Neural progenitor cell (in vitro differentiated cells): ENCODE results near the gene GPLD1. TPM values are rescaled to one million over a fixed set of nuclear protein-coding genes. Genes with fewer than 3 reads are reported as not detected.

Experiments used
- DNase-seq: peaks from one replicate; pipeline ENCODE4 v3.0.0-alpha.2; 2016; ENCODE audit warnings: low spot score
- H2AFZ ChIP-seq: fragments of 200-600 bp; sonication (generic); replicated peaks from 2 replicates; pipeline ENCODE4 v1.6.1; 2016; ENCODE audit warnings: antibody characterized with exemption
- H3F3A ChIP-seq: fragments of 200-600 bp; sonication (generic); 2 replicates; pipeline ENCODE4 v1.6.1; 2016; ENCODE audit warnings: antibody characterized with exemption, low read depth
- H3K27ac ChIP-seq: fragments of 200-600 bp; sonication (generic); 2 replicates; pipeline ENCODE4 v1.5.1; 2016; ENCODE audit warnings: mild to moderate bottlenecking
- H3K27me3 ChIP-seq: fragments of 200-600 bp; sonication (generic); 2 replicates; pipeline ENCODE4 v1.6.1; 2016; ENCODE audit warnings: mild to moderate bottlenecking, moderate library complexity
- H3K36me3 ChIP-seq: fragments of 200-600 bp; sonication (generic); 2 replicates; pipeline ENCODE4 v1.5.1; 2016
- H3K4me1 ChIP-seq: fragments of 200-600 bp; sonication (generic); 2 replicates; pipeline ENCODE4 v1.6.1; 2016; ENCODE audit warnings: mixed run types
- H3K4me2 ChIP-seq: fragments of 200-600 bp; sonication (generic); 2 replicates; pipeline ENCODE4 v1.6.1; 2016
- H3K4me3 ChIP-seq: fragments of 200-600 bp; sonication (generic); 2 replicates; pipeline ENCODE4 v1.5.1; 2016
- H3K79me2 ChIP-seq: fragments of 200-600 bp; sonication (generic); 2 replicates; pipeline ENCODE4 v1.6.1; 2016; ENCODE audit warnings: low read depth
- H3K9ac ChIP-seq: fragments of 200-600 bp; sonication (generic); 2 replicates; pipeline ENCODE4 v1.6.1; 2016
- H3K9me3 ChIP-seq: fragments of 200-600 bp; sonication (generic); 2 replicates; pipeline ENCODE4 v1.5.1; 2016; ENCODE audit warnings: low read depth
- H4K20me1 ChIP-seq: fragments of 200-600 bp; sonication (generic); 2 replicates; pipeline ENCODE4 v1.6.1; 2016; ENCODE audit warnings: low read depth
- H3K27ac Mint-ChIP-seq: 3 replicates; pipeline ENCODE4 v1.8.0; 2021; ENCODE audit warnings: mixed read lengths
- H3K27me3 Mint-ChIP-seq: 2 replicates; pipeline ENCODE4 v1.8.0; 2022; ENCODE audit warnings: low read depth, mild to moderate bottlenecking, inconsistent platforms, moderate library complexity, mixed read lengths; ENCODE audit not compliant: insufficient read depth
- H3K36me3 Mint-ChIP-seq: 3 replicates; pipeline ENCODE4 v1.8.0; 2021; ENCODE audit warnings: mixed read lengths
- H3K4me1 Mint-ChIP-seq: 3 replicates; pipeline ENCODE4 v1.8.0; 2021; ENCODE audit warnings: mixed read lengths
- H3K4me3 Mint-ChIP-seq: 3 replicates; pipeline ENCODE4 v1.8.0; 2021; ENCODE audit warnings: mild to moderate bottlenecking, moderate library complexity, mixed read lengths
- H3K9me3 Mint-ChIP-seq: 3 replicates; pipeline ENCODE4 v1.8.0; 2020; ENCODE audit warnings: mixed read lengths
- EZH2 ChIP-seq: fragments of 200-600 bp; sonication (generic); IDR thresholded peaks from 2 replicates; pipeline ENCODE4 v1.6.1; 2017; ENCODE audit warnings: antibody characterized with exemption, mild to moderate bottlenecking, moderate library complexity
- EZH2phosphoT487 ChIP-seq: fragments of 200-600 bp; sonication (generic); IDR thresholded peaks from 2 replicates; pipeline ENCODE4 v1.6.1; 2017; ENCODE audit warnings: antibody characterized with exemption
- total RNA-seq: library from RNA; depleted of rRNA; stranded (reverse); fragments of >200 nt; gene quantifications from 2 replicates; pipeline ENCODE4 v1.2.3, GENCODE V29; 2015; ENCODE audit warnings: low replicate concordance
- TF ChIP-seq, protein P1 (sequence below): fragments of 200-600 bp; sonication (generic); IDR thresholded peaks from 2 replicates; pipeline ENCODE4 v1.5.1; 2017; ENCODE audit warnings: antibody characterized with exemption, mild to moderate bottlenecking

GPLD1 gene
- total RNA-seq, 1 donor from 2014 or later, result 8.3 TPM

DNA sequence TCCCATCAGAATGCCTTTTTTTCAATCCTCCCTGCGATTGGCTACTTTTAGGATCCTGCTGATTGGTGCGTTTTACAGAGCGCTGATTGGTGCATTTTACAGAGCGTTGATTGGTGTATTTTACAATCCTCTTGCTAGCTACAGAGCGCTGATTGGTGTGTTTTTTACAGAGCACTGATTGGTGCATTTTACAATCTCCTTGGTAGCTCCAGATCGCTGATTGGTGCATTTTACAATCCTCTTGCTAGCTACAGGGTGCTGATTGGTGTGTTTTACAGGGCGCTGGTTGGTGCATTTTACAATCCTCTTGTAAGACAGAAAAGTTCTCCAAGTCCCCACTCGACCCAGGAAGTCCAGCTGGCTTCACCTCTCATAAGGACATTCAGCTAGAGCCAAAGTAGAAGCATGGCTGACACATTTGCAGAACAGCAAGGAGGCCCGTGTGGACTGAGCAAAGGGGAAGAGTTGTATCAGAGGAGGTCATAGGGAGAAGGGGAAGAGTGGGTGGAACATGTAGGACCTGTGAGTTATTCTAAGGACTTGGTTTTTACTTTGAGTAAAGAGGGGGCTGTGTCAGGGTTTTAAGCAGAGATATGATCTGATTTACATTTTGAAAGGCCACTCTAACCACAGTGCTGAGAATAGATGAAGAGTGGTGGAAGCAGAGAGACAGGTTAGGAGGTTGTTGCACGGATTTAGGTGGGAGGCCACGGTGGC lies 8.0 kb upstream of the GPLD1 start:
- H3F3A ChIP-seq, result peaks cover 34% of the 10 kb centered on the region
- H4K20me1 ChIP-seq, result peaks cover 4% of the 10 kb centered on the region
- H3K36me3 ChIP-seq, result no peaks in the 10 kb centered on the region
- Mint-ChIP-seq H3K27me3 (peaks cover 9% of the 10 kb centered on the region), H3K9me3 (peaks cover 6% of the 10 kb centered on the region), H3K27ac (no peak overlapping the region), H3K36me3 (peaks cover 17% of the 10 kb centered on the region), H3K4me1 (peaks cover 10% of the 10 kb centered on the region), H3K4me3 (no peak overlapping the region)
- no peak overlapping the region for H3K4me2 ChIP-seq
- H3K4me1 ChIP-seq, result no peaks in the 10 kb centered on the region
- TF ChIP-seq EZH2 (no peak), EZH2phosphoT487 (no peak)
- TF ChIP-seq, protein P1, sequence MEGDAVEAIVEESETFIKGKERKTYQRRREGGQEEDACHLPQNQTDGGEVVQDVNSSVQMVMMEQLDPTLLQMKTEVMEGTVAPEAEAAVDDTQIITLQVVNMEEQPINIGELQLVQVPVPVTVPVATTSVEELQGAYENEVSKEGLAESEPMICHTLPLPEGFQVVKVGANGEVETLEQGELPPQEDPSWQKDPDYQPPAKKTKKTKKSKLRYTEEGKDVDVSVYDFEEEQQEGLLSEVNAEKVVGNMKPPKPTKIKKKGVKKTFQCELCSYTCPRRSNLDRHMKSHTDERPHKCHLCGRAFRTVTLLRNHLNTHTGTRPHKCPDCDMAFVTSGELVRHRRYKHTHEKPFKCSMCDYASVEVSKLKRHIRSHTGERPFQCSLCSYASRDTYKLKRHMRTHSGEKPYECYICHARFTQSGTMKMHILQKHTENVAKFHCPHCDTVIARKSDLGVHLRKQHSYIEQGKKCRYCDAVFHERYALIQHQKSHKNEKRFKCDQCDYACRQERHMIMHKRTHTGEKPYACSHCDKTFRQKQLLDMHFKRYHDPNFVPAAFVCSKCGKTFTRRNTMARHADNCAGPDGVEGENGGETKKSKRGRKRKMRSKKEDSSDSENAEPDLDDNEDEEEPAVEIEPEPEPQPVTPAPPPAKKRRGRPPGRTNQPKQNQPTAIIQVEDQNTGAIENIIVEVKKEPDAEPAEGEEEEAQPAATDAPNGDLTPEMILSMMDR, result no peak
- no peak overlapping the region for H3K9ac ChIP-seq
- H3K79me2 ChIP-seq, result no peaks in the 10 kb centered on the region
- no peak overlapping the region for H3K4me3 ChIP-seq
- H3K27ac ChIP-seq, result no peak overlapping the region
- DNase-seq, result no peak
- H2AFZ ChIP-seq, result no peak overlapping the region
- peaks cover 36% of the 10 kb centered on the region for H3K27me3 ChIP-seq
- H3K9me3 ChIP-seq, result no peaks in the 10 kb centered on the region

DNA sequence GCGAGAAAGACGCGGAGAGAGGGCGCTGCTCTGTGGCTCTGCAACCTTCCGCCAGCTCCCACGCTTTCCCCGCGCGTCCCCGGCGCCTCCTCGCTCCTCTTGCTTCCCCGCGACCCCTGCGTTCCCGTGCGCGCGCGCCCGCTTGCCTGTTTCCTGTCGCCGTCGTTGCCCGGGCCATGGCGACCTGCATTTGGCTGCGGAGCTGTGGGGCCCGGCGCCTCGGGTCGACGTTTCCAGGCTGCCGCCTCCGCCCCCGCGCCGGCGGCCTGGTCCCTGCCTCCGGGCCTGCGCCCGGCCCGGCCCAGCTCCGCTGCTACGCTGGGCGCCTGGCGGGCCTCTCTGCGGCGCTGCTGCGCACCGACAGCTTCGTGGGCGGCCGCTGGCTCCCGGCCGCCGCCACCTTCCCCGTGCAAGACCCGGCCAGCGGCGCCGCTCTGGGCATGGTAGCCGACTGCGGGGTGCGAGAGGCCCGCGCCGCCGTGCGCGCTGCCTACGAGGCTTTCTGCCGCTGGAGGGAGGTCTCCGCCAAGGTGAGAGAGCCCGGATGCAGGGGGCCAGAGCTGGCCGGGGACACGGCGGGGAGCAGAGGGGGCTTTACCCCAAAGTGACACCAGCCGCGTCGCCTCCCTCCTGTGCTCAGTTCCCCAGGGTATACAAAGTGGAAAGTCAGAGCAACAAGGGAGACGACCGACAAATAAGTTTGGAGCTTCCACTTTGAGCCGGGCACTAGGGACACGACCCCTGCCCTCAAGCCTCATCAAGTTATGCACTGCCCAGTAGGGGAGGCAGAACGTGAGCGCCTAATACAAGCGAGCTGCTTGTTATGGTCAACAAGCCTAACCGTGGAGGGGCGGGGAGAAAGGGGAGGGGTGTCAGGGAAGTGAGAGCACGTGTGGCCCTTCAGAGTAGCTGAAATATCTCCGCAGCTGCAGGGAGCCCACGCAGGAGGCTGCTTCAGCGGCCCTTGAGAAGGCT lies 5.7 kb upstream of the GPLD1 start, which contains the start of gene ALDH5A1:
Gene ALDH5A1 (plus strand): TSS at position 149 of the 975 bp plus-strand sequence. CDS start 28 bp downstream, at position 177.
- peak within 1 kb of the TSS; percentile 65 for H3K27ac Mint-ChIP-seq

More for the DNA sequence above, 5.7 kb upstream of the GPLD1 start, which contains the start of gene ALDH5A1:
- H3K4me3 Mint-ChIP-seq, result peak within 1 kb of the TSS; percentile 87
- peaks cover 6% of the 10 kb centered on the region for H3K9me3 Mint-ChIP-seq
- peak within 1 kb of the TSS; percentile 93 for H2AFZ ChIP-seq
- H3K9me3 ChIP-seq, result no peaks in the 10 kb centered on the region
- H3K36me3 ChIP-seq, result no peaks in the 10 kb centered on the region
- peaks cover 34% of the 10 kb centered on the region for H3F3A ChIP-seq
- H3K4me2 ChIP-seq, result peak within 1 kb of the TSS; percentile 97
- H3K4me1 Mint-ChIP-seq, result peaks cover 12% of the 10 kb centered on the region
- DNase-seq, result peak; percentile 88
- peak; percentile 23 for TF ChIP-seq EZH2phosphoT487
- no peak for TF ChIP-seq EZH2
- TF ChIP-seq, protein P1, result peak; percentile 29
- H3K27me3 Mint-ChIP-seq, result peaks cover 9% of the 10 kb centered on the region
- no peak within 1 kb of the TSS for H3K27ac ChIP-seq
- H3K4me3 ChIP-seq, result peak within 1 kb of the TSS; percentile 61
- no peaks in the 10 kb centered on the region for H3K4me1 ChIP-seq
- H3K27me3 ChIP-seq, result peaks cover 36% of the 10 kb centered on the region
- H3K79me2 ChIP-seq, result no peaks in the 10 kb centered on the region
- peaks cover 17% of the 10 kb centered on the region for H3K36me3 Mint-ChIP-seq
- H4K20me1 ChIP-seq, result peaks cover 4% of the 10 kb centered on the region
- peak within 1 kb of the TSS; percentile 64 for H3K9ac ChIP-seq
